GM12878 (cell line): ENCODE data around the gene NELL1. TPM values are rescaled to one million over a fixed set of nuclear protein-coding genes. Genes with fewer than 3 reads are reported as not detected.

ENCODE experiments used
- ATAC-seq: fragments of 200-7000 bp; cut with Tn5 transposase; 3 replicates; pipeline ENCODE4 v1.9.1; 2020; ENCODE audit warnings: mild to moderate bottlenecking, moderate library complexity
- BruUV-seq: library from RNA; stranded (reverse); fragments of 400-500 nt; replicated peaks from 2 replicates; lab custom pipeline; 2021; lab: Mats Ljungman, UMichigan
- CTCF ChIA-PET: fragments of 300-600 bp; sonication (Branson Sonifier 250); formaldehyde crosslinking; extraction: SDS; loops from one replicate; lab custom pipeline; 2021; ENCODE audit warnings: inconsistent platforms; lab: Yijun Ruan, JAX
- POLR2A ChIA-PET: fragments of 350-600 bp; formaldehyde crosslinking; extraction: SDS; loops from one replicate; lab custom pipeline; 2021; ENCODE audit warnings: inconsistent platforms; lab: Charles Lee
- RAD21 ChIA-PET: fragments of 300-600 bp; sonication (Branson Sonifier 250); formaldehyde crosslinking; loops from one replicate; lab custom pipeline; 2023; ENCODE audit warnings: antibody characterized with exemption; ENCODE audit not compliant: unreplicated experiment; lab: Charles Lee
- SMC1A ChIA-PET: fragments of 300-600 bp; sonication (Branson Sonifier 250); formaldehyde crosslinking; loops from one replicate; lab custom pipeline; 2023; ENCODE audit not compliant: unreplicated experiment, uncharacterized antibody; lab: Charles Lee
- DNase-seq: peaks from one replicate; pipeline ENCODE4 v3.0.0-alpha.2; 2011; ENCODE audit warnings: low read depth, low spot score
- FAIRE-seq: peaks from 3 replicates; lab custom pipeline; 2011; peaks lifted over from hg19 to GRCh38; lab: Jason Lieb, UNC
- H2AFZ ChIP-seq: 2 replicates; pipeline ENCODE4 v1.6.0; 2011; ENCODE audit warnings: low read depth, low read length, control low read depth; ENCODE audit not compliant: control insufficient read depth
- H3K27ac ChIP-seq: 2 replicates; pipeline ENCODE4 v1.5.1; 2011; ENCODE audit warnings: control low read depth; ENCODE audit not compliant: control insufficient read depth, insufficient read depth
- H3K27me3 ChIP-seq, 2 experiments: replicated peaks in 1 of 2; 2 replicates each; pipeline versions ENCODE4 v1.6.0 to v1.6.1; 2011; ENCODE audit warnings: low read length in 1 of 2; ENCODE audit not compliant: control insufficient read depth in 2 of 2, insufficient read depth in 2 of 2
- H3K36me3 ChIP-seq, 2 experiments: 2 replicates each; pipeline ENCODE4 v1.5.1; 2011; ENCODE audit warnings: low read length in 1 of 2; ENCODE audit not compliant: control insufficient read depth in 2 of 2, insufficient read depth in 2 of 2
- H3K4me1 ChIP-seq: 2 replicates; pipeline ENCODE4 v1.6.1; 2011; ENCODE audit warnings: mild to moderate bottlenecking, low read length, moderate library complexity, mixed read lengths; ENCODE audit not compliant: control insufficient read depth, insufficient read depth
- H3K4me2 ChIP-seq: 2 replicates; pipeline ENCODE4 v1.6.0; 2011; ENCODE audit warnings: control low read depth; ENCODE audit not compliant: control insufficient read depth, insufficient read depth
- H3K4me3 ChIP-seq: fragments of 200-600 bp; sonication (generic); 2 replicates; pipeline ENCODE4 v1.5.1; 2016
- H3K79me2 ChIP-seq: 2 replicates; pipeline ENCODE4 v1.6.0; 2011; ENCODE audit warnings: low read length; ENCODE audit not compliant: control insufficient read depth, insufficient read depth
- H3K9ac ChIP-seq: 2 replicates; pipeline ENCODE4 v1.8.0; 2011; ENCODE audit warnings: low read length, control low read depth, mixed read lengths; ENCODE audit not compliant: control insufficient read depth, insufficient read depth
- H3K9me3 ChIP-seq: replicated peaks from 3 replicates; pipeline ENCODE4 v1.5.1; 2011; ENCODE audit warnings: mild to moderate bottlenecking, low read length; ENCODE audit not compliant: control insufficient read depth, insufficient read depth
- H4K20me1 ChIP-seq: 2 replicates; pipeline ENCODE4 v1.6.0; 2011; ENCODE audit not compliant: control insufficient read depth, insufficient read depth
- BCLAF1 ChIP-seq: fragments of 450-650 bp; IDR thresholded peaks from 2 replicates; pipeline ENCODE4 v1.6.1; 2017; ENCODE audit warnings: antibody characterized with exemption, mild to moderate bottlenecking, moderate library complexity
- BRCA1 ChIP-seq: IDR thresholded peaks from 2 replicates; pipeline ENCODE4 v1.6.1; 2011; ENCODE audit warnings: low read depth, low read length, improper control_type of control experiment
- CHD4 ChIP-seq: fragments of 200-600 bp; sonication (generic); IDR thresholded peaks from 2 replicates; pipeline ENCODE4 v1.6.1; 2016; ENCODE audit warnings: mild to moderate bottlenecking
- ETV6 ChIP-seq, 2 experiments: fragments of 450-650 bp in 1 of 2; IDR thresholded peaks in 1 of 2; conservative IDR thresholded peaks in 1 of 2; 2 replicates each; pipeline ENCODE4 v1.6.1; 2014; ENCODE audit warnings: antibody characterized with exemption in 1 of 2, borderline replicate concordance in 1 of 2, low read depth in 1 of 2, mild to moderate bottlenecking in 1 of 2, moderate library complexity in 1 of 2
- GATAD2B ChIP-seq: fragments of 450-650 bp; conservative IDR thresholded peaks from 2 replicates; pipeline ENCODE4 v1.6.1; 2017; ENCODE audit warnings: low read depth, mild to moderate bottlenecking, moderate library complexity
- HDAC2 ChIP-seq: fragments of 200-600 bp; sonication (generic); IDR thresholded peaks from 2 replicates; pipeline ENCODE4 v1.6.1; 2017
- IRF5 ChIP-seq: fragments of 450-650 bp; IDR thresholded peaks from 2 replicates; pipeline ENCODE4 v1.6.1; 2017; ENCODE audit warnings: borderline replicate concordance
- MTA3 ChIP-seq: IDR thresholded peaks from 2 replicates; pipeline ENCODE4 v1.6.1; 2012; ENCODE audit warnings: low read length, inconsistent platforms, borderline replicate concordance
- NBN ChIP-seq: fragments of 450-650 bp; IDR thresholded peaks from 2 replicates; pipeline ENCODE4 v1.6.1; 2016
- NFIC ChIP-seq: IDR thresholded peaks from 2 replicates; pipeline ENCODE4 v1.6.1; 2012; ENCODE audit warnings: low read depth, mild to moderate bottlenecking, inconsistent platforms, low read length, moderate library complexity
- POLR2AphosphoS5 ChIP-seq: IDR thresholded peaks from 2 replicates; pipeline ENCODE4 v1.6.1; 2011; ENCODE audit warnings: mild to moderate bottlenecking, low read length, inconsistent platforms
- RAD21 ChIP-seq: IDR thresholded peaks from 2 replicates; pipeline ENCODE4 v1.6.1; 2011; ENCODE audit warnings: mild to moderate bottlenecking, low read depth, low read length, moderate library complexity; ENCODE audit not compliant: insufficient read depth
- RBBP5 ChIP-seq: fragments of 200-600 bp; sonication (generic); conservative IDR thresholded peaks from 2 replicates; pipeline ENCODE4 v1.6.1; 2016
- SMC3 ChIP-seq: IDR thresholded peaks from 2 replicates; pipeline ENCODE4 v1.6.1; 2011; ENCODE audit warnings: low read length, improper control_type of control experiment, borderline replicate concordance
- USF1 ChIP-seq: IDR thresholded peaks from 2 replicates; pipeline ENCODE4 v1.6.1; 2011; ENCODE audit warnings: borderline replicate concordance, low read depth, mild to moderate bottlenecking, moderate library complexity, mixed read lengths, low read length; ENCODE audit not compliant: insufficient read depth; ENCODE audit errors: extremely low read length
- USF2 ChIP-seq: IDR thresholded peaks from 2 replicates; pipeline ENCODE4 v1.6.1; 2011; ENCODE audit warnings: low read depth, low read length, improper control_type of control experiment, borderline replicate concordance
- ZBED1 ChIP-seq: IDR thresholded peaks from 2 replicates; pipeline ENCODE4 v1.6.1; 2016; ENCODE audit warnings: borderline replicate concordance
- ZSCAN29 ChIP-seq: fragments of 450-650 bp; IDR thresholded peaks from 2 replicates; pipeline ENCODE4 v1.6.1; 2017; ENCODE audit warnings: mild to moderate bottlenecking, moderate library complexity
- WGBS: methylation state at CpG from one replicate; pipeline ENCODE4 v1.1.6; 2016; ENCODE audit warnings: low lambda C conversion rate; ENCODE audit not compliant: insufficient replicate concordance, insufficient coverage; ENCODE audit errors: missing lambda C conversion rate; 5-methylcytosine and 5-hydroxymethylcytosine counted together
- in situ Hi-C: fragments of 300-500 bp; cut with MboI; formaldehyde crosslinking; loops from 9 replicates; pipeline ENCODE4 v1.14.3; 2018; ENCODE audit warnings: mixed read lengths
- intact Hi-C: fragments of 100-400 bp; cut with micrococcal nuclease; formaldehyde crosslinking; loops from one replicate; pipeline ENCODE4 v1.14.2; 2022; ENCODE audit not compliant: unreplicated experiment
- polyA plus RNA-seq, 11 experiments: library from polyadenylated mRNA; depleted of rRNA in 4 of 11; unstranded in 6 of 11; stranded (reverse) in 5 of 11; fragments of >200 nt; fragmentation: Nextera tagmentation in 4 of 11; fragmentation: Illumina TruSeq in 1 of 11; extraction: Ambion mirVana in 4 of 11; extraction: Trizol in 1 of 11; gene quantifications; 1 replicate in 1 of 11; 2 replicates in 10 of 11; pipeline versions ENCODE4 v1.2.1 to v1.2.3, GENCODE V29; 2011 to 2016; ENCODE audit warnings: inconsistent platforms in 2 of 11, missing spikeins in 2 of 11, low read depth in 1 of 11
- total RNA-seq, 4 experiments: library from RNA; depleted of rRNA in 3 of 4; stranded (reverse); fragments of >200 nt in 3 of 4; fragmentation: Illumina TruSeq in 1 of 4; extraction: Trizol in 1 of 4; gene quantifications; 2 replicates each; pipeline versions ENCODE4 v1.2.1 to v1.2.3, GENCODE V29; 2013 to 2021

Gene NELL1
- total and polyA plus RNA-seq, 10 of the 15 experiments (the other 5 are each of a cell fraction or from before 2014, with no cell fraction given) = 0.02 to 0.12 TPM; not detected in 8

- in situ Hi-C loops = no loop called here
- Histone ChIP-seq H3K4me2 (no peak overlapping the region), H4K20me1 (no peaks in the 10 kb centered on the region), H3K9ac (no peak overlapping the region), H3K79me2 (no peaks in the 10 kb centered on the region), H3K27me3 (no peaks in the 10 kb centered on the region), H3K36me3 (no peaks in the 10 kb centered on the region), H3K27ac (no peak overlapping the region), H3K9me3 (no peaks in the 10 kb centered on the region), H2AFZ (no peak overlapping the region), H3K4me1 (no peaks in the 10 kb centered on the region), H3K4me3 (no peak overlapping the region)
- ATAC-seq (no peak), DNase-seq (no peak), FAIRE-seq (no peak)
- BruUV-seq = no TSS peak
- no peak for TF ChIP-seq POLR2AphosphoS5
- no peak for TF ChIP-seq HDAC2
- no peak for TF ChIP-seq ZSCAN29
- TF ChIP-seq CHD4 = no peak
- no peak for TF ChIP-seq NBN
- TF ChIP-seq IRF5 = no peak
- TF ChIP-seq SMC3 = no peak
- TF ChIP-seq USF2 = no peak
- no peak for TF ChIP-seq ZBED1
- TF ChIP-seq BRCA1 = no peak
- TF ChIP-seq NFIC = no peak
- no peak for TF ChIP-seq BCLAF1
- no peak for TF ChIP-seq GATAD2B
- no peak for TF ChIP-seq RBBP5
- no peak for TF ChIP-seq MTA3
- TF ChIP-seq ETV6 (conservative IDR thresholded peaks at IDR 0.05 in 1 of 2, IDR thresholded peaks at IDR 0.05 in 1 of 2; ENCODE audit: borderline replicate concordance in 1 of 2, low read depth in 1 of 2) = no peak
- TF ChIP-seq RAD21 = no peak
- no peak for TF ChIP-seq USF1
- RAD21 ChIA-PET = no interaction called here
- SMC1A ChIA-PET = interaction anchor here (0.7 to 1.7 kb wide), 3 partner anchors 9 to 11 kb away, joined by 3 to 5 read pairs (median 3); no protein-coding TSS in a partner anchor
- CTCF ChIA-PET = interaction anchor here (1.2 kb wide), 1 partner anchor 9 kb away, joined by 4 read pairs; no protein-coding TSS in a partner anchor
- POLR2A ChIA-PET = no interaction called here
- 0% methylated on average over 2 of the region's 2 CpGs for WGBS
- intact Hi-C loops = no loop called here
These were observed 242.9 kb downstream of the NELL1 start for GRCh38 chr11:20912065-20912821.
